Vagina (tissue), 2 donors: ENCODE results near the gene AKAP4.

Experiments
- CTCF ChIP-seq, 3 experiments: fragments of 450-650 bp in 2 of 3; fragments of 200-600 bp in 1 of 3; sonication (generic) in 1 of 3; IDR thresholded peaks; one replicate each; pipeline ENCODE4 v1.5.1; 2017 to 2019; ENCODE audit warnings: antibody characterized with exemption in 3 of 3, mild to moderate bottlenecking in 2 of 3, moderate library complexity in 2 of 3
- POLR2A ChIP-seq, 2 donors: fragments of 450-650 bp; IDR thresholded peaks; one replicate each; pipeline ENCODE4 v1.6.1; 2017; ENCODE audit warnings: antibody characterized with exemption in 2 of 2, mild to moderate bottlenecking in 2 of 2, moderate library complexity in 2 of 2
- POLR2AphosphoS5 ChIP-seq, 2 donors: sonication (generic); formaldehyde crosslinking; IDR thresholded peaks; one replicate each; pipeline ENCODE4 v1.9.0; 2017; ENCODE audit warnings: antibody characterized with exemption in 2 of 2, mild to moderate bottlenecking in 2 of 2, low read depth in 1 of 2; ENCODE audit not compliant: insufficient read depth in 1 of 2

- TF ChIP-seq CTCF (IDR thresholded peaks at IDR 0.05) (no peak), POLR2AphosphoS5 (IDR thresholded peaks at IDR 0.05; ENCODE audit: insufficient read depth in 1 of 2, low read depth in 1 of 2) (no peak), POLR2A (IDR thresholded peaks at IDR 0.05) (no peak)
These were observed 42.2 kb downstream of the AKAP4 start for GRCh38 chrX:50158593-50158992.
